ENCODE data around the gene PSMB7.

- TF ChIP-seq CTCF (IDR thresholded peaks at IDR 0.05) = no peak
- TF ChIP-seq ZFX (IDR thresholded peaks at IDR 0.05; ENCODE audit: borderline replicate concordance) = no peak
Observed at GRCh38 chr9:124389146-124389939, 25.9 kb downstream of the PSMB7 start.
